Fibroblast of villous mesenchyme (primary cell): ENCODE data around the gene CTSH. TPM values are rescaled to one million over a fixed set of nuclear protein-coding genes. Genes with fewer than 3 reads are reported as not detected.

Source experiments
- DNase-seq: peaks from one replicate; pipeline ENCODE4 v3.0.0-alpha.2; 2010; ENCODE audit warnings: low read depth
- H3K4me3 ChIP-seq: 2 replicates; pipeline ENCODE4 v1.5.1; 2011; ENCODE audit warnings: low read depth, mild to moderate bottlenecking, low read length
- total RNA-seq: library from RNA; depleted of rRNA; stranded (reverse); fragments of >200 nt; gene quantifications from 2 replicates; pipeline ENCODE4 v1.2.3, GENCODE V29; 2012
- TF ChIP-seq, protein P1 (sequence below): IDR thresholded peaks from 2 replicates; pipeline ENCODE4 v1.5.1; 2012; ENCODE audit warnings: low read depth, mild to moderate bottlenecking, low read length; ENCODE audit not compliant: insufficient read depth

CTSH gene
- total RNA-seq, 1 donor = 15.1 TPM

DNA sequence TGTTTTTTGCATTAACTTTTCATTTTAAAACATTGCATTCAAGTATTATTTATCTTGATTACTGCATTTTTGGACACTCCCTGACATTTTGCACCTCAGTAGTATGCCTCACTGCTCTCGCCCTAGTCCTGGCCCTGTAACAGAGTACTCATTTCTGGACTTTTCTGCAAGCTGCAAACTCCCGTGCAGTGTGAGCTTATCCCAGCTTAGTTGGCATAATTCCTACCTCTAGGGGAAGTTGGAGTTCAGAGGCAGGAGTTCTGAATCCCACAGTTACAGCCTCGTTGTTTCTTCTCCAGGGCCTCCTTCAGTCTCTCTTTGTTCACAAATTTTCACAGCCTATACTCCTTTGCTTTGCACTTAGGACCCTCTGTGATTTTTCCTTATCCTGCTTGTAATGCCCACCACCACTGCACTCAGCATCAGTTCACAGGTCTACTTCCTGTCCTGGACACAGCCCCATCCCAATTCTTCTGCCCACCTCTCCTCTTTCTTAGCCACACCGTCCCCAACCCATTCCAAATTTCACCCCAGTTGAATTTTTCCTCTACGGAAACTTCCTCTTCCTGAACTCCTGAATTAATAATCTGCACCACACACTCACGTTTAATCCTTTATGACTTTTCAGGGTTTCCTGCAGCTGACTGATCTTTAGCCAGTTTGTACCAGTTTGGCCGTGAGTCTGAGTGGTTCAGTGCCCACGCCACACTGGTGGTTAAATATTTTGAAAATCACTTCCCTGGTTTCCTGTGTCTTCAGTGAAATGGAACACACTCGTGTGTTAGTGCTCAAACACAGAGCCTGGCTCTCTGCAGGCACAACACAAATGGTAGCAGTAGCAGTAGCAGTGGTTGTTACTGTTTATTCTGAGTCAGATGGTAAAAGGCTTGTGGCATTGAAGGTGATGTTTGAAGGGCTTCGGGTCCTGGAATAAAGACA is 6.3 kb upstream of the CTSH start:
- TF ChIP-seq, protein P1, sequence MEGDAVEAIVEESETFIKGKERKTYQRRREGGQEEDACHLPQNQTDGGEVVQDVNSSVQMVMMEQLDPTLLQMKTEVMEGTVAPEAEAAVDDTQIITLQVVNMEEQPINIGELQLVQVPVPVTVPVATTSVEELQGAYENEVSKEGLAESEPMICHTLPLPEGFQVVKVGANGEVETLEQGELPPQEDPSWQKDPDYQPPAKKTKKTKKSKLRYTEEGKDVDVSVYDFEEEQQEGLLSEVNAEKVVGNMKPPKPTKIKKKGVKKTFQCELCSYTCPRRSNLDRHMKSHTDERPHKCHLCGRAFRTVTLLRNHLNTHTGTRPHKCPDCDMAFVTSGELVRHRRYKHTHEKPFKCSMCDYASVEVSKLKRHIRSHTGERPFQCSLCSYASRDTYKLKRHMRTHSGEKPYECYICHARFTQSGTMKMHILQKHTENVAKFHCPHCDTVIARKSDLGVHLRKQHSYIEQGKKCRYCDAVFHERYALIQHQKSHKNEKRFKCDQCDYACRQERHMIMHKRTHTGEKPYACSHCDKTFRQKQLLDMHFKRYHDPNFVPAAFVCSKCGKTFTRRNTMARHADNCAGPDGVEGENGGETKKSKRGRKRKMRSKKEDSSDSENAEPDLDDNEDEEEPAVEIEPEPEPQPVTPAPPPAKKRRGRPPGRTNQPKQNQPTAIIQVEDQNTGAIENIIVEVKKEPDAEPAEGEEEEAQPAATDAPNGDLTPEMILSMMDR = peak; percentile 46

DNA sequence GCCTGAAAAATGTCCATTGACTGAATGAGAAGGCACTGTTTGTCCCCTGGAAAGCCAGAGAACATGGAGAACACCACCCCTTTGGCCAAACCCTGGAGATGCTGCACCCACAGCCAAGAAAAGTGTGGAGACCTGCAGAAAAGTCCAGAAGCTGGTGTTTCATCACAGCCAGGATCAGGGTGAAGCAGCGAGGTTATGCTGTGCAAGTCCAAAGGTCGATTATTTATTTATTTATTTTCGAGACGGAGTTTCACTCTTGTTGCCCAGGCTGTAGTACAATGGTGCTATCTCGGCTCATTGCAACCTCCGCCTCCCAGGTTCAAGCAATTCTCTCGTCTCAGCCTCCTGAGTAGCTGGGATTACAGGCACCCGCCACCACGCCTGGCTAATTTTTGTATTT is 5.5 kb upstream of the CTSH start:
- H3K4me3 ChIP-seq = no peak overlapping the region
- TF ChIP-seq, protein P1 = no peak
- DNase-seq = no peak

More for the DNA sequence above, 6.3 kb upstream of the CTSH start:
- H3K4me3 ChIP-seq = no peak overlapping the region
- DNase-seq = peak; percentile 35

DNA sequence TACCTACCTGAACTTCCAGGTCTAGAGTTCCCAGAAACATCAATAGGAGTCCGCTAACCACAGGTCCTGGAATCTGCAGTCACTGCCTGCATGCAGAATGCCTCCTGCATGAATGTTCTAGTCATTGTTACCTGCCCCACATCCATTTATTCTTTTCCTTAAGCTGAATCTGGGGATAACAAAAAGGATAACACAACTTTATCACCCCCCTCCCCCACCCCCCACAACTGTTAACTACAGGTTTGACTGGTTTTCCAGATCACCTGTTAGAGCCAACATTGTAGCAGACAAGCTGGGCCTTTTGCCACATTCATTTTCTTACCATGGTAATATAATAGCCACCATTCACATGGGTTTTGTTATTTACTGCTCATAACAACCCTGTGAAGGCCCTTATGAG is 4.6 kb upstream of the CTSH start:
- TF ChIP-seq, protein P1 = no peak
- DNase-seq = no peak

DNA sequence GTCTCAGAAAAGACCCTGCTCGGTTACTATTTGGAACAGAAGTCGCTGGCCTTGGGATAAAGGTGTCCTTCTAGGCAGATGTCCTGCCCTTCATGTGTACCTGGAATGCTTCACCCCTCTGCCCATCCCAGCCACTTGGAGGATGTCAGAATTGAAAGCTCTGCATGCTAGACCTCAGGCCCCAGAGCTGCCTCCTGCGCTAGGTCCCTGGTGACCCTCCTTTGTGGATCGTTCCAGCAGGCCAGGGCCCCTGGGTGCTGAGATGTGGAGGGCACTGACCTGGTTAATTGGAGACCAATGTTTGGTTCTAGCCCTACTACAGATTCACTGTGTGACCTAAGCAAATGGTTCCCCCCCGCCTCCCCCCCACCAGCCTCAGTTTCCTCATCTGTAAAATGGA is 2.7 kb upstream of the CTSH start:
- DNase-seq = no peak
- H3K4me3 ChIP-seq = no peak overlapping the region
- TF ChIP-seq, protein P1 = no peak

More for the DNA sequence above, 4.6 kb upstream of the CTSH start:
- H3K4me3 ChIP-seq = no peak overlapping the region

DNA sequence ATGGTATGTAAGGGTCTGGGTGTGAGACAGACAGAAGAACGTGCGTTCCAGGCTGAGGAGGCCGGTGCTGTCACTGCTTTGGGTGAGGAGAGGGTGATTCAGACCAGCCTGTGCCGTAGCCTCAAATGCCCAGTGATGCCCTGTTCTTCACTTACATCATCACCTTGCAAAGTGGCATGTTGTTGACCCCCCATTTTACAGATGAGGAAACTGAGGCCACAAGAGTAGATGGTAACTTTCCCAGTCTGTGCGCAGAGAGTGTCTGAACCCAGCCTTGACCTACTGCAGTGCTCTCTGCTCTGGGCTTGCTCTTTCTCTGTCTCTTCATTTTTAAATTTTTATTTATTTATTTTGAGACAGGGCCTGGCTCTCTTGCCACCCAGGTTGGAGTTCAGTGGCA is 1.6 kb upstream of the CTSH start:
- DNase-seq = no peak
- TF ChIP-seq, protein P1 = no peak

DNA sequence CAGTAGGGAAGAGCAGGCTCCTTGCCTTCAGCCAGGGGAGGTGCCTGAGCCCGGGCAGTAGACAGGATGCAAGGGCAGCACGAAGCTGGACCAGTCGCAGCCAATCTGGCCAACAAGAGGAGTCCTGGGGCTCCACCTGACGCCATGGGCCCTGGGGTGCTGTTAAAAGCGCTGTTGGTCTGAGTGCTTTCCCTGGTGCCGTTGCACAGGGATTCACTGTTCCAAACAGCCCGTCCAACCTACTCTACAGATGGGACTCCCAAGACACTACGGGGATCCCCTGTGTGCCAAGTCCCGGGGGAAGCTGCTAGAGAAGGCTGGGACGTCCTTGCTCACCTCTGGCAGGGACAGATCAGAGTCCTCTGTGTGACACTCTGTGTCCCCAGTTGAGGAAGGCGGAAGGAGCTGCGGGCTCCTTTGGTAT is 632 bp downstream of the CTSH start:
- TF ChIP-seq, protein P1 = no peak
- DNase-seq = no peak
- H3K4me3 ChIP-seq = peak overlapping the region; percentile 52

More for the DNA sequence above, 1.6 kb upstream of the CTSH start:
- no peak overlapping the region for H3K4me3 ChIP-seq

DNA sequence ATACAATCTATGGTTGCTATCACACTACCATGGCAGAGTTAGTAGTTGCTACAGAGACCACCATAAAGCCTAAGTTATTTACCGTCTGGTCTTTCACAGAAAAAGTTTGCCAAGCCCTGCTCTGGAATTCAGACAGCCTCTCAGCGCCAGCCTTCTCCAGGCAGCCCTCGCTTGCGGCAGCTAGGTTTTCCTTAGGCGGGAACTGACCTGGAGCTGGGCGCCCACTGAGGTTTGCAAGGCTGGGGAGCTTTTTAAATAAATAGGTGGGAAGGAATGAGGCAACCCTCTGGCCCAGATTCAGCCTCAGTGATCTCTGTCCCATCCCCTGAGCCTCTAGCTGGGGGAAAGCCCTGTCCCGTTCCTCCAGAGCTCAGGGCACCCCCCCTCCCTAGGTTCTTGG is 1.2 kb downstream of the CTSH start:
- TF ChIP-seq, protein P1 = no peak
- DNase-seq = no peak
- no peak overlapping the region for H3K4me3 ChIP-seq
